BLaER1 (cell line): ENCODE results near the gene TCERG1L.
"Not testable (repeated sequence)": the region's sequence is repeated elsewhere in the genome, so short reads cannot be mapped to it uniquely, and the experiment has no call there.

ENCODE experiments used
- H3K27ac ChIP-seq: shearing (Covaris generic); formaldehyde crosslinking; 2 replicates; pipeline ENCODE4 v1.8.1; 2022
- H3K27me3 ChIP-seq: shearing (Covaris generic); formaldehyde crosslinking; 2 replicates; pipeline ENCODE4 v1.8.1; 2022
- H3K36me3 ChIP-seq: shearing (Covaris generic); formaldehyde crosslinking; 2 replicates; pipeline ENCODE4 v1.8.1; 2022
- H3K4me1 ChIP-seq: shearing (Covaris generic); formaldehyde crosslinking; 2 replicates; pipeline ENCODE4 v1.8.1; 2022
- H3K4me2 ChIP-seq: shearing (Covaris generic); formaldehyde crosslinking; 2 replicates; pipeline ENCODE4 v1.8.1; 2022
- H3K4me3 ChIP-seq: shearing (Covaris generic); formaldehyde crosslinking; 2 replicates; pipeline ENCODE4 v1.8.1; 2022
- H3K9ac ChIP-seq: shearing (Covaris generic); formaldehyde crosslinking; 2 replicates; pipeline ENCODE4 v1.8.1; 2022
- H3K9me3 ChIP-seq: shearing (Covaris generic); formaldehyde crosslinking; 2 replicates; pipeline ENCODE4 v1.8.1; 2022
- H4K20me1 ChIP-seq: shearing (Covaris generic); formaldehyde crosslinking; 2 replicates; pipeline ENCODE4 v1.8.1; 2022
- Cebpa-rat ChIP-seq: shearing (Covaris generic); IDR thresholded peaks from 2 replicates; pipeline ENCODE4 v1.8.1; 2022

TCERG1L gene

DNA sequence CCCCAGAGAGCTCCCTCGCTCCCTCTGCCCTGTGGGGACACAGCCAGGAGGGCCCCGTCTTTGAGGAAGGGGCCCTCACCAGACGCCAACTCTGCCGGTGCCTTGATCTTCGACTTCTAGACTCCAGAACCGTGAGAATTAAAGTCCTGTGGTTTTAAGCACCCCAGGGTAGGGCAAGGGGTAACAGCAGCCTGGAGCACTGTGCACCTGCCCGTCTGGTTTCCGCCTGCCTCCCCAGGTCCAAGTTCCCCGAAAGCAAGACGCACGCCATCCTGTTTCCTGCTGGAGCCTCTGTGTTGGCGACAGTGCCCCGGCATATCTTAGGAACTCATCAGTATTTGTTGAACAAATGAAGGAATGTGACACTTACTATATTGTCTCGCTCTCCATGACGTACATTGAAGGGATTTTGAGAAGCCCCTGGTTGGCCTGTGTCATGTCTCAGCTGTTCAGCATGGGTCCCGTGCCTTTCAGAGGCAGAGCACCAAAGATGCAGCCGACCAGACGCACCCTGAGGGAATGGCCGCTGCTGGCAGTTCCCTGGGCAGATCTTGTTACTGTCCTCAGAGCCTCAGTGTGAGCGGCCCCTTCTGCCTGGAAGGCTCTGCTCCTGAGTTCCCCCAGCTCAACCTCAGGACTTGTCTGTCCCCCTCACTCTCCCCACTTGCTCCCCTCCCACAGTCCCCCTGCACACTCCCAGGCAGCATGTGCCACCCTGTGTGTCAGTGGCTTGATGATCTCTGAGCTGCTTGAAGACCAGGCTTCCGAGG lies 226.2 kb downstream of the TCERG1L start:
- peak overlapping the region; percentile 33 for H3K4me2 ChIP-seq
- no peak for TF ChIP-seq Cebpa-rat

DNA sequence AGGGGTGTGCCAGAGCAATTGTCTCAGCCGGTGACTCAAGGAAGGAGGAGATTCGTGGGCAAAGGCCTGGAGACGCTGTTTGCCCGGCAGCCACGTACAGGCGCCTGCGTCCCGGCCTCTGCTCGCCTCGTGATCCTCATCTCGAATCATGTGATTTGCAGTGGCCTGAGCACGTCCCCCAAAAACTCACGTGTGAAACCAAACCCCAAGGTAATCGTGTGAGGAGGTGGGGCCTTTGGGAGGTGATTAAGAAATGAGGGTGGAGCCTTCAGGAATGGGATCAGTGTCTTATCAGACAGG lies 226.8 kb downstream of the TCERG1L start:
- Histone ChIP-seq H4K20me1 (no peaks in the 10 kb centered on the region), H3K4me2 (peak overlapping the region; percentile 33), H3K9ac (no peak overlapping the region), H3K27me3 (no peaks in the 10 kb centered on the region), H3K9me3 (no peaks in the 10 kb centered on the region), H3K4me3 (no peak overlapping the region), H3K4me1 (peaks cover 69% of the 10 kb centered on the region), H3K27ac (no peak overlapping the region), H3K36me3 (no peaks in the 10 kb centered on the region)
- TF ChIP-seq Cebpa-rat: no peak

More for the DNA sequence above, 226.2 kb downstream of the TCERG1L start:
- Histone ChIP-seq H3K4me1 (peaks cover 74% of the 10 kb centered on the region), H4K20me1 (no peaks in the 10 kb centered on the region), H3K9me3 (no peaks in the 10 kb centered on the region), H3K4me3 (no peak overlapping the region), H3K27ac (no peak overlapping the region), H3K36me3 (no peaks in the 10 kb centered on the region), H3K27me3 (no peaks in the 10 kb centered on the region), H3K9ac (no peak overlapping the region)

DNA sequence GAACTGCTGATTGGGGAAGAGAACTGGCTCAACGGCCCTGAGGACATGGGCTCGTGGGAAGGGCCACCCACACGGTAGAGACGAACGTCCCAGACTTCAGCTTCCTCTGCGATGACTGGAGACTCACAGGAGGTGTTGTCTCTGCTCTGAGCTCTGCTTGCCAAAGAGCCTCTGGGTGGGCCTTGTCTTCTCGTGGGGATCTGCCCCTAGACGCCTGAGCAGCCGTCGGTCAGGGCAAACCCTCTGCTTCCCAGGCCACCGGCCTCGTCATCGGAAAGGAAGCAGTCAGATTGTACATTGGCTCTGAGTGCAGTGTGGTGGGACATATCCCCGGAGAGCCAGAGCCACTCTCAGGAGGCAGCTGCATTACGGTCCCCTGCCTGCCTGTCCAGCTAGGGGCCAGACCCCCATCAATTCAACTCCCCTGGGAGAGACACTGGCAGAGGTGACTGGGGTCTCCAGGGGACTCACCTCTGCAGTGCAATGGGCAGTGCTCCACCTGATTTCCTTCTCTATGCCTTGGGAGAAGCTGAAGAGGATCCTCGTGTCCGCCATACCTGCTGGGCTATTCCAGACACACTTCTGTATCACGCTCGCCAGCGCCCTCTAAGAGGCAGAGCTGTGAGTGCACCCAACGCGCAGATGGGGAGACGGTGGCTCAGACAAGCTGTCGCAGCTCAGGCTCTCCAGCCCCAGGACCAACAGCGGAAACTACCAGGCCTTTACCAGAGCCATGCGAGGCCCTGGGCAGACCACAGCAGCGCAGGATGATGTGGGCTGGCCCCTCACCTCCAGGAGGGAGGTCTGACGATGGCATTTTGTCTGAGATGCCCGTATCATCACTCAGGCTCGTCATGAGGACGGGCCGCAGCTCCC lies 227.4 kb downstream of the TCERG1L start:
- H3K9me3 ChIP-seq: no peaks in the 10 kb centered on the region
- H3K4me1 ChIP-seq: peaks cover 63% of the 10 kb centered on the region
- no peak overlapping the region for H3K27ac ChIP-seq
- H3K27me3 ChIP-seq: no peaks in the 10 kb centered on the region
- no peak overlapping the region for H3K4me3 ChIP-seq
- no peaks in the 10 kb centered on the region for H4K20me1 ChIP-seq
- TF ChIP-seq Cebpa-rat: no peak
- H3K4me2 ChIP-seq: peak overlapping the region; percentile 70
- no peak overlapping the region for H3K9ac ChIP-seq
- no peaks in the 10 kb centered on the region for H3K36me3 ChIP-seq

DNA sequence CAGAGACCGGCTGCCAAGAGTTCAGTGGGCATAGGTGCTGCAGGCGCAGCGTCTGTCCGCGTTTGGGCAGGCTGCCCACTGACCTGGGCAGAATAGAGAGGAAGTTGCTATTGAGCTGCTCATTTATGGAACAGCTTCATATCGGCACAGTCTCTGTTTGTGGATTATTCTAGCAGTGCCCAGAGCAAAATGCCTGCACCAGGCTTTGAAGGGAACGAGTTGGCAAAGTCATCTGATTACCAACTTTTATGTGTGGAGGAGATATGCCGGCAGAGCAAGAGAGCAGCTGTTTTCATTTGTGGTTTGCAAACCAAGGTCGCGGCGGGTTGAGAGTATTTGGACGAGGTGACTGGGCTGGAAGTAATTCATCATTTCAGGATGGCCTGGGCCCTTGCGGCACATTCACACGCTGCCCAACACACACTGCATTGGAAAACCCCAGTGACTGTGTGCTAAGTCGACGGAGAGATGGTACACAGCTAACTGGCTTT lies 228.5 kb downstream of the TCERG1L start:
- no peaks in the 10 kb centered on the region for H3K9me3 ChIP-seq
- TF ChIP-seq Cebpa-rat: no peak
- H3K36me3 ChIP-seq: no peaks in the 10 kb centered on the region
- no peaks in the 10 kb centered on the region for H4K20me1 ChIP-seq
- no peak overlapping the region for H3K4me3 ChIP-seq
- peaks cover 55% of the 10 kb centered on the region for H3K4me1 ChIP-seq
- peak overlapping the region; percentile 70 for H3K4me2 ChIP-seq
- H3K27ac ChIP-seq: no peak overlapping the region
- no peaks in the 10 kb centered on the region for H3K27me3 ChIP-seq
- no peak overlapping the region for H3K9ac ChIP-seq

DNA sequence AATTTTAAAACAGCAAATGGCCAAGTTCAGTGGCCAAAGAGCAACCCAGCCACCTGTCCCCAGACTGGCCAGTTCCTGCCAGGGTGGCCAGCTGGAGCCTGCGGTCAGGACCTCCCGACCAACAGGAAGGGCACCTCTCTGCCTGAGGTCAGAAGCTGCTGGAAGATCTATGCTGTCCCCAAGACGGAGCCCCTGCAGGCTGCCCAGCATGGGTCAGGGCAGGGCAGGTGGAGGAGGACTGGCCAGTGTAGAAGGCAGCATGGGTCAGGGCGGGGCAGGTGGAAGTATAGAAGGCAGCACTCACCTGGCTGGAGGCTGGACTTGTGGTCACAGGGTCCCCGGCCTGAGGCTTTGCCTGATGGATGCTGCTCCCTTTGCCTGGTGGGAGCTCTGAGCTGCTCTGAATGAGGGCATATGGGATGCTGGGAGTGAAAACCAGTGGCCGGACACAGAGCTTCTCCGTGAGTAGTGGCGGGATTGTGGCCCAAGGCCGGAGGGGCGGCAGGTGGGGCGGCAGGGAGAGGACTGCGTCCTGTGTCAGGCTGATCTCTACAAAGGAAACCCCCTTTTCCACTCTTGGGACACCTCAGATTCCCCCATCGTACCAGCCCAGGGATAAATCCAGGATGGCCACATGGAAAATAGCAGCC lies 229.2 kb downstream of the TCERG1L start:
- Histone ChIP-seq H3K4me1 (peaks cover 55% of the 10 kb centered on the region), H3K27ac (peak overlapping the region; percentile 45), H4K20me1 (no peaks in the 10 kb centered on the region), H3K36me3 (no peaks in the 10 kb centered on the region), H3K27me3 (no peaks in the 10 kb centered on the region), H3K9ac (no peak overlapping the region), H3K9me3 (no peaks in the 10 kb centered on the region), H3K4me2 (peak overlapping the region; percentile 70), H3K4me3 (no peak overlapping the region)
- no peak for TF ChIP-seq Cebpa-rat

DNA sequence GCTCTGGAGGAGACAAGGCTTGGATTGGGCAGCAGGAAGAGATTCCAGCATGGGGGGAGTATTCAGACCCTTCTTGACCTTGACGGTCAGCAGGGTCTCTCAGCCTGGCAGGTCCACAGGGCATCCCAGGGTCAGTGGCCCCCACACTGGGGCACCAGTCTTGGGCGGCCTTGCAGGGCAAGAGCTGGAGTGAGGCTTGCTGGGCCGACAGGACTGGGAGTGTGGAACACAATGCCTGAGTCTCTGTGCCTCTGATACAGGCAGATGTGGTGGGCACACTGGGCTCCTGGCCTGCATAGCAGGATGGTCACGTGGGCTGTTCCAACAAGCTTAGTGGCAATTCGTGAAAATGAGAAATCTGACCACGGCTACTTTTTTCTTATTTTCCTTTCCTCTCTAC lies 229.7 kb downstream of the TCERG1L start:
- no peak for TF ChIP-seq Cebpa-rat
- no peaks in the 10 kb centered on the region for H3K36me3 ChIP-seq
- H3K27me3 ChIP-seq: no peaks in the 10 kb centered on the region
- no peak overlapping the region for H3K9ac ChIP-seq
- no peaks in the 10 kb centered on the region for H3K9me3 ChIP-seq
- no peaks in the 10 kb centered on the region for H4K20me1 ChIP-seq
- peak overlapping the region; percentile 45 for H3K27ac ChIP-seq
- no peak overlapping the region for H3K4me3 ChIP-seq
- H3K4me1 ChIP-seq: peaks cover 55% of the 10 kb centered on the region
- peak overlapping the region; percentile 70 for H3K4me2 ChIP-seq

DNA sequence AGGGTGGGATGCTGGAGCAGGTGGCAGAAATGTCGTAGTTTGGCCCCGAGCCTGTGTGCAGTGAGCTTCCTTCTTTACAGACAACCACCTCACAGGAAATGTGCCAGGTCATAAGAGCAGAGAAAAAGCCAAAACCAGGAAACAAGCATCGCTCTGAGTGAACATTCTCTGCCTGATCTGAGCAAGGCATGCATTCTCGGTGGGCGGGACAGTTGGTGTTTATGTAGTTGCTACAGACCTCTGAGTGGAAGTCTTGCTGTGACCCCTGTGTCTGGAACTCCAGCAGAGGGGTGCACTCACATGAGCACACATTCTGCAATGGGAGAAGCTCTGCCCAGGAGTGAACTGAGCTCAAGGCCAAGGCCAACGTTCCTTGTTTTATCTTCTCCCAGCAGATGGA lies 230.1 kb downstream of the TCERG1L start:
- Histone ChIP-seq H3K27ac (peak overlapping the region; percentile 45), H3K4me1 (peaks cover 55% of the 10 kb centered on the region), H3K36me3 (no peaks in the 10 kb centered on the region), H3K9me3 (no peaks in the 10 kb centered on the region), H3K9ac (no peak overlapping the region), H3K27me3 (no peaks in the 10 kb centered on the region), H3K4me2 (peak overlapping the region; percentile 70), H4K20me1 (no peaks in the 10 kb centered on the region), H3K4me3 (no peak overlapping the region)
- TF ChIP-seq Cebpa-rat: no peak

DNA sequence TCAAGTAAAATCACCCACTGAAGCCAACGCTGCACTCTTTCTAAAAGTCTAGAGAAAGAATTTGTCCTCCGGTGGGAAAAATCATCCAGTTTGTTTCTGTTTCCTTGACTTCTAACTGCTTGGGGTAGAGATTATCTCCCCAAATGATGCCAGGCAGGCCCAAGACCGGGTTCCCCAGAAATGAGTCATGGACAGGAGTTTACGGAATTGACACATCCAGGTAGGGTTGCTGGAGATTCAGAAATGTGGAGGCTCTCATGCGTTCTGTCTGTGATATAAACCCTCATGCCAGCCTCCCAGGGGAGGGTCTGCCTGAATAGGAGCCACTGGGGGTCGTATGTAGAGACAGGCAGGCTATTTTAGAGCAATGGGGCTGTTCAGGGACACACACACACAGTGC lies 230.9 kb downstream of the TCERG1L start:
- H3K4me2 ChIP-seq: peak overlapping the region; percentile 70
- 0 out of 2 replicates have a peak overlapping the region, but pooled peaks have one; percentile 45 for H3K27ac ChIP-seq
- no peak overlapping the region for H3K9ac ChIP-seq
- no peak overlapping the region for H3K4me3 ChIP-seq
- no peaks in the 10 kb centered on the region for H3K27me3 ChIP-seq
- TF ChIP-seq Cebpa-rat: no peak
- no peaks in the 10 kb centered on the region for H4K20me1 ChIP-seq
- H3K36me3 ChIP-seq: no peaks in the 10 kb centered on the region
- H3K9me3 ChIP-seq: no peaks in the 10 kb centered on the region
- peaks cover 52% of the 10 kb centered on the region for H3K4me1 ChIP-seq

DNA sequence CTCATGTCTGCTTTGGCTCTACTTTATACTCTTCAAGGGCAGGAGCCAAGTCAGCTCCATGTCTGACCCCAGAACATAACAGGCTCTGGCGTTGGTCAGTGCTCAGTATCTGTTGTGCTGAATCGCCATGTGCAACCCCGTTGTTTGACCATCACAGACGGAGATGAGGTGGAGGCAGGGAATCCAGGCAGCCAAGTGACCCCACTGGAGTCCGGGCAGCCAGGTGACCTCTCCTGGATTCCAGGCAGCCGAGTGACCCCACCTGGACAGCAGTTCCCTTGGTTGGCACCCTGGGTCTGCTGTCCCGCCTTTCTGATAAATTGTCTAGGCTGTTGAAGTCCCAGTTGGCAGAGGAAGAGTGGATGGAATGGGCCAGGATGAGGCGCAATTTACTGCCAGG lies 232.2 kb downstream of the TCERG1L start:
- H3K36me3 ChIP-seq: no peaks in the 10 kb centered on the region
- H3K9me3 ChIP-seq: no peaks in the 10 kb centered on the region
- H4K20me1 ChIP-seq: no peaks in the 10 kb centered on the region
- no peaks in the 10 kb centered on the region for H3K27me3 ChIP-seq
- TF ChIP-seq Cebpa-rat: no peak
- peaks cover 40% of the 10 kb centered on the region for H3K4me1 ChIP-seq
- H3K27ac ChIP-seq: no peak overlapping the region
- H3K9ac ChIP-seq: no peak overlapping the region
- H3K4me3 ChIP-seq: no peak overlapping the region
- no peak overlapping the region for H3K4me2 ChIP-seq

DNA sequence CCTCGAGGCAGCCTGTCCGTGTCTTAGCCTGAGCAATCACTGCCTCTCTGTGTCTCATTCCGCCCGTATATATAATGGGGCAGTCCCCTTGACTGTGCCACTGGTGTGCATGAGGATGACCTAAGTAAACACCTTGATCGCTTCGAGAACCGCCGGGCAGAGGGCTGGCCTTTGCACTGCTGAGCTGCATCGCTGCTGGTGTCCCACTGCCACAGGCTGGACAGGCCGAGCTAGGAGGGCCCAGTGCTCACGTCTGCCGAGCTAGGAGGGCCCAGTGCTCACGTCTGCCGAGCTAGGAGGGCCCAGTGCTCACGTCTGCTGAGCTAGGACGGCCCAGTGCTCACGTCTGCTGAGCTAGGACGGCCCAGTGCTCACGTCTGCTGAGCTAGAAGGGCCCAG lies 232.6 kb downstream of the TCERG1L start:
- not testable (repeated sequence) for H3K9ac ChIP-seq, H3K4me3 ChIP-seq, H3K27ac ChIP-seq, H4K20me1 ChIP-seq, H3K9me3 ChIP-seq, H3K27me3 ChIP-seq, H3K4me2 ChIP-seq, H3K36me3 ChIP-seq
- peaks cover 35% of the 10 kb centered on the region for H3K4me1 ChIP-seq
